Measurements from ENCODE around the gene C21orf58.

Gene C21orf58

DNA sequence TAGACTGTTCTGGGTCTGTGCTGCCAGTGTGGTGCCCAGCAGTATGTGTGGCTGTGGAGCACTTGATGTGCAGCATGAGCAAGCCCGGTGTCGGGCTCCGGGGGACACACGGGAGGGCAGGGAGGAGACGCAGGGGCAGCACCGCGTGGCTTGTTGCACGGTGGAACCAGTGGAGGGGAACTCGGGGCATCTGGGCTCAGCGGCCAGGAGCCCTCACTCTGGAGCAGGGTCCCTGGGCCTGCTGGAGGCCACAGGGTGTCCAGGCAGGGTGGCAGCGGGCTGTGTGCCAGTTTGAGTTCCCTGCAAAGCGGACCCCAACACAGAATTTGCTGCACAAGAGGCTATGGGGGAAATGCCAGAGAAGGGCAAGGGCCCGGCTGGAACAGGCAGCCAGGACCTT lies 30.8 kb upstream of the C21orf58 start:
- no peak for DNase-seq (ENCODE audit: extremely low read depth in 1 of 2, low read depth in 1 of 2)

DNA sequence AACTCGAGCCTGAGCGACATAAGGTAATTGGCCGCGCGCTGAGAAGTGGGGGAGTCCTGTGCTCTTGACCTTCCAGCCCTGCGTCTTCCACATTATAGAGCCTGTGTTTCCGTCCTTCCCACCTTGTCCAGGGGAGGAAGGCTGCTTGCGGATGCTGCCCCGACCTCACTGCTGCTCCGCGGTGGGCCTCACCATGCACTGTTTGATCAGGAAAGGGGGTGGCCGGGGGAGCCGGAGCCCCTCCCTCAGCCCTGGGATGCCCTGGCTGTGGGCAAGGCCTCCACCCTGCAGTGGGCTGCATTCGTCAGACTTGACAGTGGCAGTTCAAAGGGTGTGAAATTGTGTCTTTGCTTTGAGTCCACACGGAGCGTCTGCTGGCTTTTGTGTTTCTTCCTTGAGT lies 30.4 kb upstream of the C21orf58 start:
- no peak for DNase-seq (ENCODE audit: extremely low read depth in 1 of 2, low read depth in 1 of 2)

DNA sequence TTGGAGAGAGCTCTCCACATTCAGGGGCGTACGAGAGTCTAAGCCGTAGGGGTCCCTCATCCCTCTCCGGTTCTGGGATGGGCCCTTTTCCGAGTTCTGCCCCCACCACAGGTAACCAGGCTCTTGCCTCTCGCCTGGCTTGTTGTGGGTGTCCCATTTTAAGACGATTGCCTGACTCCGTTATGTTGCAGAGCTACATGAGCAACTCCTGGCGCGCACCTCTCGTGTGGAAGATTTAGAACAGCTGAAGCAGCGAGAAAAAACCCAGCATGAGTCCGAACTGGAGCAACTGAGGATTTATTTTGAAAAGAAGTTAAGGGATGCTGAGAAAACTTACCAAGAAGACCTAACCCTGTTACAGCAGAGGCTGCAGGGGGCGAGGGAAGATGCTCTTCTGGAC lies 29.2 kb upstream of the C21orf58 start:
- no peak for DNase-seq (ENCODE audit: extremely low read depth in 1 of 2, low read depth in 1 of 2)

DNA sequence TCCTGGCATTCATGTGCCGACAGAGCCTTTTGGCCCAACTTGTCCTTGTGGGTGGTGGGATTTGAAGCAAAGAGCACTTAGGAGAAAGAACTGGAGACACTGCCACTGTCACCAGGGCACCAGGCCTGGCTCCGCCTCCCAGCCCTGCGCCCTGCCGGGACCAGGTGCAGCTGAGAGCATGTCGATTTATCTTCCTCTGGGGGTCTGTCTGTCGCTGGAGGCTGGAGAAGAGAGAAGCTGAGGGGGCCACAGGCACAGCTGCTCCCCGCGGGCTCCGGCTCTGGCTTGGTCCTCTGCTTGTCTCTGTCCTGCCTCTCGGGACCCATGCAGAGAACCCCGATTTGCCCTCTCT lies 28.5 kb upstream of the C21orf58 start:
- no peak for DNase-seq (ENCODE audit: extremely low read depth in 1 of 2, low read depth in 1 of 2)

DNA sequence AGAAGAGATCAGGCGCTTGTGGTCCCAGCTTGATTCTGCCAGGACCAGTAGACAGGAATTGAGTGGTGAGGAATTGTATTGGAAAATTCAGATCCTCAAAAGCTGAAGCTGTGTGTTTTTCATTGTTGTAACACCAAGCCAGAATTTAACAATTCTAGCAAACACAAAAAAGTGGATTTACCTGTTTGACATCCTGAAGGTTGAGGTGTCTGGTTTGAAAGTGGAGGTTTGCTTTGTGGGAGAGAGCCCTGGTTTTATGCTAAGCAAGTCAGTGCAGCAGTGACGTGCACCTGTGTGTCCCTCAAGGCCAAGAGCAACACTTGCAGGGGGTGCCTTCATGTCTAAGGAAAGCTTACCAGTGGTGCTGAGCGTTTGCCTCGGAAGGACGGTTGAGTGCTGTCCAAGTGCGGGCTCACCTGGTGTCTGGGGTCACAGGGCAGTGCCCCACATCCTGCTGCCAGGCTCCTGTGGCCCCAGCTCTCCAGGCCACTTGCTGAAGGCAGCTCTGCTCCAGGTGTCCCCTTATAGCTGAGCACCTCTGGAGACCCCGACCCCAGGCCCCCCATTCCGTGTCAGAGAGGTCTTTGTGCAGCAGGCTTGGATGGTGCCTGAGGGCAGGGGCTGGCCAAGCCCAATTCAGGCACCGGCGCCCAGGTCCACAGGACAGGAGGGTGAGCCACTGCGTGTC lies 27.9 kb upstream of the C21orf58 start:
- DNase-seq (ENCODE audit: extremely low read depth in 1 of 2, low read depth in 1 of 2), result no peak

DNA sequence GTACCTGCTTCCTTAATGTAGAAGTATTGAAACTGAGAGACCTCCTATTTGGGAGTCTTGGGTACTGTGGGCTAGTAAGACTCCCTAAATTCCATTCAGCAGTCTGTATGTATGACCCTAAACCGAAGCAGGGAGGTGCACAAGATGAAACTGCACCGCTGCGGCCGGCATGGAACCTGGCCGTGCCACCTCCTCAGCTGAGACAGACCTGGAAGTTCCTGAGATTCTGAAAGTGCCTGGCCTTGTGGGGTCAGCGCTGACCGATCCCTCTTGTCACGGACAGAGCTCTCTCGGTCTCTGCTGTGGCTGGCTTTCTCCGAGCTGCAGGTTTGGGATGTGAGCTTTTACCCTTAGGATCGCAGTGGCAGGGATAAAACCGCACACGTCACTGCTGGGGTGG lies 27.3 kb upstream of the C21orf58 start:
- DNase-seq (ENCODE audit: extremely low read depth in 1 of 2, low read depth in 1 of 2), result no peak

DNA sequence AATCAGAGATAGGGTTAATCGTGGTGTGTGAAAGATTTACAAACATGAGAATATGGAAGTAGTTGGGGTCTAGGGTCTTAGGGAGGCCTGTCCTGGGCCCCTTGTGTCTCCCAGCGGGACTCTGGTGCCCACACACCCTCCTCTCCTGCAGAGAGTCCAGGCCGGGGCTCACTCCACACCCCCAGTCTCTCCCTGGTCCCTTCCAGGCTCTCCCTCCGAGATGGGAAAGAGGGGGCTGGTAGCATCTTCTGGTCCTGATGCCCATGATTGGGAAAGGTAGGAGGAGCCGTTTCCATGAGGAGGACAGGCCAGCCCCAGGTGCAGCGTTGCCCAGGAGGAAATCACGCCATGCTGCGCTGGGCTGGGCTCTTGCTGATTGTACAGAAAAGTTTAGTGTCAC lies 26.9 kb upstream of the C21orf58 start:
- no peak for DNase-seq (ENCODE audit: extremely low read depth in 1 of 2, low read depth in 1 of 2)

DNA sequence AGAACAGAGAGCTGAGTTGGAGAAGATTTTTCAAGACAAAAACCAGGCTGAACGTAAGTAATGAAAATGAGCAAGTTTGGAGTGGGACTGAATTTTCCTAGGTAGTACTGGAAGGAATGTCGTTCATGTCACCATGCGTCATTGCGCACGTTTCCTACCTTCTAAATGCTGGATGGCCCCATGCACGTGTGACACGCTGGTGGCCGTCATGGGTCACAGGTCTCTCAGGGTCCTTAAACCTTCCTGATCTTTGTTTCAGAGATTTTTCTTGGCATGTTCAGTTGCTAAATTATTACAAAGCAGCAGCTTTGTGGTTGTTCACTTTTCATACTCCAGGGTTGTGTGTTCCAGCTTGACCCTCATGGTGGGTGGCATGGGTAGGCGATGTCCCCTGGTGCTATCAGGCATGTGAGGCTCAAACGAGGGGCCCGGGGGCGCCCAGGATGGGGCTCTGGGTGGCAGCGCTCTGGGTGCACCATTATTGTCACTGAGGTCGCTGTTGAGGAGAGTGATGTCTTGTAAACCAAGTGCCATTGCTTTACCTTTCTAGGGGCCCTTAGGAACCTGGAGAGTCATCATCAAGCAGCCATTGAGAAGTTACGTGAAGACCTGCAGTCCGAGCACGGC lies 25.6 kb upstream of the C21orf58 start:
- no peak for DNase-seq (ENCODE audit: extremely low read depth in 1 of 2, low read depth in 1 of 2)

DNA sequence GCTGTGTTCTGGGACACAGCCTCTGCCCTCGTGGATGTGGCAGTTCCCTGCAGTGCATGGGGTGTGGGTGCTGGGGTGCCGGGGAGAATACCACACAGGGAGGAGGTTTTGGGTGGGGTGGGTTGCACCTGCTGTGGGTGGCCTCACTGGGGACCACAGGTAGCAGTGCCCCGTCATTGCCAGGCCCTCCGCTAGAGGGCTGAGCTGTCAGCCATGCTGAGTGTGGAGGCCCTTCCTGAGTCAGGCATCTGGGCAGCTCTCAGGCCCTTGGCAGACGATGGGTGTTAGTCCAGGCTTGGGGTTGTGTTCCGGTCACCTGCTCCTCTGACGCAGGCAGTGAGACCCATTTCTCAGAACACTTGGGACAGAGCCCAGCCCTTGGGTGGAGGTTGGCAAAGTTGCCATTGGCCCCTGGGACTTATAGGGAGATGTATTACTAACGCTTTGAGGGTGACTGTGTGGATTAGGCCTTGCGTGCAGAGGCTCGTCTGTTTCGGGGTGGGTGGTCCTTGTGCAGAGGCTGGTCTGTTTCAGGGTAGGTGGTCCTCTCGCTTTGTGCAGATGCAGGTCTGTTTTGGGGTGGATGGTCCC lies 24.2 kb upstream of the C21orf58 start:
- no peak for DNase-seq (ENCODE audit: extremely low read depth in 1 of 2, low read depth in 1 of 2)

DNA sequence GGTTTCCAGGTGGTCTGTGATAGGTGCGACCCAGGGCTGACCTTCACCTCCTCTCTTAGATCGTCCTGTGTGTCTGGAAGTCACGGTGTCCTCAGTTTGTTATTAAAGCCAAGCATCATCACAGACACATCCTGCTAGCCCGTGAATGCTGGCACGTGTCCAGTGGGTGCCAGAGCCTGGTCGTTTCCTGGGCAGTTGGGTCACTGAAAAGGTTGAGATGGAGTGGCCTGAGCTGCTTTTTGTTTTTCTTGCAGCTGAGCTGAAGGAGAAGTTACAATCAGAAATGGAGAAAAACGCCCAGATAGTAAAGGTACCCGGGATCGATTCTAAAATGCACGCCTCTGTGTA lies 23.5 kb upstream of the C21orf58 start:
- no peak for DNase-seq (ENCODE audit: extremely low read depth in 1 of 2, low read depth in 1 of 2)

DNA sequence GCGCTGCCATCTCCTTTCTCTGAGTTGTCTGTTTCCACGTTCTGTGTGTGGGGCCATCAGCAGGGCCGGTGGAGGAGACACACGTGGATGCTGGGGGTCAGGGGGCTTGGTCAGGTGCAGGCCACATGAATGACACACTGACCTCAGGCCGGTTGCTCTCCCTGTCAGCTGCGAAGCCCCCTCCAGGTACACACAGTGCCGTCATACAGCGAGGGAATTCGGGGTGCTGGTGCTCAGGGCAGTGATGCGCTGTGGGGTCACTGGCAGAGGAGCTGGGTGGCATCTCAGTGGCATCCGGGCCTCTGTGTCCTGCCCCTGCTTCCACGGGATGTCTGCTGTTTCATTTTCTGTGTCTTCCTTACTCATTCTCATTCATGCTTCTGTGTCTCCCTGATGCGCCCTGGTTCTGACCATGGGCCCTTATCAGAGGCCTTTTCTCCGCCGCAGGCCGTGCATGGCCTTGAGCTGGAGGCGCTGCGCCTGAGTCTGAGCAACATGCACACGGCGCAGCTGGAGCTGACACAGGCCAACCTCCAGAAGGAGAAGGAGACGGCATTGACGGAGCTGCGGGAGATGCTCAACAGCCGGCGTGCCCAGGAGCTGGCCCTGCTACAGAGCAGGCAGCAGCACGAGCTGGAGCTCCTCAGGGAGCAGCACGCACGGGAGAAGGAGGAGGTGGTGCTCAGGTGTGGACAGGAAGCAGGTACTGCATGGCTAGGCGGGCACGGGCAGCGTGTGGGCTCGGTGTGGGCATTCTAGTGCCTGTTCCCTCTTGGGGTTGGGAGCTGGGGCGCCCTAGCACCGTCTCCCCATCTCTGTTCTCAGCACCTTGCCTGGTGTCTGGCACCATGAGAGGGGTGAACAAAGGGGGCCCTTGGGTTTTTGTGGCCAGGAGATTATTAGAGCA lies 22.9 kb upstream of the C21orf58 start:
- DNase-seq (ENCODE audit: extremely low read depth in 1 of 2, low read depth in 1 of 2), result no peak

DNA sequence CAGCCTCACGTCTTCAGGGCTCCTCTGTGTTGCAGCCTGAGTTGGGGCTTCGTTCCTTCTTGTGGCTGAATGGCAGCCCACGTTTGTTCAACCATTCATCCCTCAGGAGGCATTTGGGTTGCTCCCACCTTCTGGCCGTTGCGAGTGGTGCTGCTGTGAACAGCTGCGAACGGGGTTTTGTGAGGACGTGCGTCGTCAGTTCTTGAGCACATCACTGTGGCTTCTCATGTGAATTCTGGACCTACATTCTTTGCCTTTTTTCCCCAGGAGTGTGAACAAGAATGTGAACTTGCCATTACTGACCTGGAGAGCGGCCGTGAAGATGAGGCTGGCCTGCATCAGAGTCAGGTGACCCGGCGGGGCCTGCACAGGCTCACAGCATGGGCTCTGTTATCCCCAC lies 22.2 kb upstream of the C21orf58 start:
- DNase-seq (ENCODE audit: extremely low read depth in 1 of 2, low read depth in 1 of 2), result no peak

DNA sequence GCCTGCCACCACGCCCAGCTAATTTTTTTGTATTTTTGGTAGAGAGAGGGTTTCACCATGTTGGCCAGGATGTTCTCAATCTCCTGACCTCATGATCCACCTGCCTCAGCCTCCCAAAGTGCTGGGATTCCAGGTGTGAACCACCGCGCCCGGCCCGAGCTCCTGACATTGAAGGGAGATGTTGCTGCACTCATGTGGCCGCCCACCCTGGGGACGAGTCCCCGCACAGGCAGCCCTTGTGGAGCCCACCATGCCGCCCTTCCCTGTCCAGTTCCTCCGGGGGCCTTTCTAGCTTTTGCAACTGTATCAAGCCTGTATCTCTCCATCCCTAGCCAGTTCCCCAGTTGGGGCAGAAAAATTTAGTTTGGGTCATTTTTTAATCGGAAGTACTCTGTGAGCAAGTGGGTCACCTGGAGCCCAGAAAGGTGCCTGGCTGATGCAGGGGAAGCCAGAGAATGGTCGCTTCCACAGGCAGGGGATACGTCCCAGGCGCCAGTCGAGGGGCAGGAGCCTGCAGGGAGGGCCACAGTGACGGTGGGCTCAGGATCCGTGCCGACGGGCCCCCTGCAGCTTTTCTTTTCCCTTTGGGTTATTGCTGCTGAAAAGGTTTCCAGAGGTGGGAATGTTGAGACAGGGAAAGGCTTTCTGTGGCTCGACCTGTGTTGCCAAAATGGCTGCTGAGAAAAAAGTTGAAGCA lies 20.7 kb upstream of the C21orf58 start:
- DNase-seq (ENCODE audit: extremely low read depth in 1 of 2, low read depth in 1 of 2), result no peak

DNA sequence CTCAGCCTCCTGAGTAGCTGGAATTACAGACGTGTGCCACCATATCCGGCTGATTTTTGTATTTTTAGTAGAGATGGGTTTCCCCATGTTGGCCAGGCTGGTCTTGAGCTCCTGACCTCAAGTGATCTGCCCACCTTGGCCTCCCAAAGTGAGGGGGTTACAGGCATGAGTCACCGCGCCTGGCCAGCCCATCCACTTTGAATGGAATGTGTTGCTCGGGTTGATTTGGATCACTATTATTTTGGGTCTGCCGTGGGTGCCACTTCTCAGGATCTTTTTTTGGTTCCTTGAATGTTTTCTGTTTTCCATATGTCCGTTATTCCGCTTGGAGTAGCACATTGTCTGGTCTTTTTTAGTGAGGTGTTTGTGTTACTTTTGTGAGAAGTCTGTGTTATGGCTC lies 17.3 kb upstream of the C21orf58 start:
- DNase-seq (ENCODE audit: extremely low read depth in 1 of 2, low read depth in 1 of 2), result no peak

DNA sequence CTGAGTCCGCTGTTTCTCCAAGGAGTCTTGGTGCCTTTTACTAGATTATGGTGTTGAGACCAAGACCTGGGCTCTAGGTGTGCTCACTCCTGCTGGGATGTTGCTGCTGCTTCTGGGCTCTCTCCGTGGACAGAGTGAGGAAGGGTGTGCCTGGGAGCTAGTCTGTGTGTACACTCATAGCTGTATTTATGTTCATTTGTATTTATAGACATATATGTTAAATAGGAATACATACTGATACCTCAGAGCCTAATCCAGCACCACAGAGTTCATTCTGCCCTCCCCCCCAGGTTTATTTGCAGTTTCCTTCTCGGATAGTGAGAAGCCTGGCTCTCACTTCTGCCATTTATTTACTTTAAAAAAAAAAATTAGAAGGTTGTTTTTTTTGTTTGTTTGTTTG lies 12.9 kb upstream of the C21orf58 start:
- no peak for DNase-seq (ENCODE audit: extremely low read depth in 1 of 2, low read depth in 1 of 2)

DNA sequence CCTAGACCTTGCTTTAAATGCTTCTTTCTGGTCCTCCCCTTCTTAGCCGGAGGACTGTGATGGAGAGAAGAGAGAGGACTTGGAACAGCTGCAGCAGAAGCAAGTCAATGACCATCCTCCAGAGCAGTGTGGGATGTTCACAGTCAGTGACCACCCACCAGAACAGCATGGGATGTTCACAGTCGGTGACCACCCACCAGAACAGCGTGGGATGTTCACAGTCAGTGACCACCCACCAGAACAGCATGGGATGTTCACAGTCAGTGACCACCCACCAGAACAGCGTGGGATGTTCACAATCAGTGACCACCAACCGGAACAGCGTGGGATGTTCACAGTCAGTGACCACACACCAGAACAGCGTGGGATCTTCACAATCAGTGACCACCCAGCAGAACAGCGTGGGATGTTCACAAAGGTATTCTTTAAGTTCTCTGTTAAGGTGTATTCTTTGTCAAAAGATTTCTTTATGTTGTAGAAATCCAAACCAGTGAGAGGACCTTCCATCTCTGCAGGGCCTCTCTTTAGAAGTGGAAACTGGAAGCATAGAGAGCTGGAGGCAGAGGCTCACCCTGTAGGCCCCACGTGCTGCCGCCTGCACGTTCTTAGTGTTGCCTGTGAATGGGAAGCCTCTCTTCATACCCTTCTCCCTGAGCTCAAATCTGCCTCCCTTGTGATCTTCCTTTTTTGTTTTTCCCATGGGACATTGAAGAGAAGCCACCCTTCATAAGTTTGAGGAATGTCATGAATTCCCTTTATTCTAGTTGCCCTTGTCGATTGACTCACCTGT lies 10.9 kb upstream of the C21orf58 start:
- DNase-seq (ENCODE audit: extremely low read depth in 1 of 2, low read depth in 1 of 2), result no peak

DNA sequence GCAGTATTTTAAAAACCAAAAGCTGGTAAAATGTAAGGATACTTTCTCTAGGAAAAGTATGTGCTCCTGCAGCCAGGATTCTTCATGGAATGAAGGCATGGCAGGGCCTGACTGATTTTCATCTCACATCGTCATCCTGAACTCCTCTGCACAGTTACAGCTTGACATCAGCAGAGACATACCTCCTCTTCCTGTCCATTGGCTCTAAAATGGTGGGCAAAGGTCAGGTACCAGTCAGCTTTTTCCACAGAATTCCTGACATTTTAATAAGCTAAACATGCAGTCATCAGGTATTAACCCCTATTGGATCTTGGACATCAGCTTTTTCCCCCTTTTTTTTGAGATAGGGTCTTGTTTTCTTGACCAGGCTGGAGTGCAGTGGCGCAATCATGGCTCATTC lies 6.1 kb upstream of the C21orf58 start:
- no peak for DNase-seq (ENCODE audit: extremely low read depth in 1 of 2, low read depth in 1 of 2)

DNA sequence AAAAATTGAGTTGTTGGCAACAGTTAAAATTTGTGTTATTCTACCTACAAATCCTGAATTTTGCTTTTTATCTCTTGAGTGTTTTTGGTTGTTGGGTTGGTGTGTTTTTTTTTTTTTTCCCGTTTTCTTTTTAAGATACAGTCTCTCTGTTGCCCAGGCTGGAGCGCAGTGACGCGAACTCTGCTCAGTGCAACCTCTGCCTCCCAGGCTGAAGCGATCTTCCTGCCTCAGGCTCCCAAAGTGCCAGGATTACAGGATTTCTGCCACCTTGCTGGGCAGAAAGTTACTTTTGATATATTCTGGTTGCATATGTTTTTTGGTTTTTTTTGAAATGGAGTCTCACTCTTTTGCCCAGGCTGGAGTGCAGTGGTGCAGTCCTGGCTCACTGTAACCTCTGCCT lies 4.5 kb upstream of the C21orf58 start:
- DNase-seq (ENCODE audit: extremely low read depth in 1 of 2, low read depth in 1 of 2), result no peak

DNA sequence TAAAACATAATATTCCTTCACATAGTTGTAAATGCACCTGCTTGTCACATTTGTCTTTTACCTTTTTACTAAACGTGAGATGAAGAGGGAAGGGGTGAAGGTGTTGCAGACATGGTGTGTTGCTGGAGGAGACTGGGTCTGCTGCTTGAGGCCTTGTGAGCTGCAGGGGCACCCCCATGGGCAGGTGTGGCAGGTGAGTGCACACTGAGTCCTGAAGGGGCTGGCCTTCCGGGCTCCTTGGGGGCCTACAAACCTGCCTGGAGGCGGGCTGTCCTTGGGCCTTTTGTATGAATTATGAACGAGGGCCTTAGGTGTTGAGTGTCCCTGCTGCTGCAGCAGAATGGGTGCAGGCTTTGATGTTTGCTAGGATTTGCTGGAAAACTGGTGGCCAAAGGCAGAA lies 4.0 kb upstream of the C21orf58 start:
- no peak for DNase-seq (ENCODE audit: extremely low read depth in 1 of 2, low read depth in 1 of 2)

DNA sequence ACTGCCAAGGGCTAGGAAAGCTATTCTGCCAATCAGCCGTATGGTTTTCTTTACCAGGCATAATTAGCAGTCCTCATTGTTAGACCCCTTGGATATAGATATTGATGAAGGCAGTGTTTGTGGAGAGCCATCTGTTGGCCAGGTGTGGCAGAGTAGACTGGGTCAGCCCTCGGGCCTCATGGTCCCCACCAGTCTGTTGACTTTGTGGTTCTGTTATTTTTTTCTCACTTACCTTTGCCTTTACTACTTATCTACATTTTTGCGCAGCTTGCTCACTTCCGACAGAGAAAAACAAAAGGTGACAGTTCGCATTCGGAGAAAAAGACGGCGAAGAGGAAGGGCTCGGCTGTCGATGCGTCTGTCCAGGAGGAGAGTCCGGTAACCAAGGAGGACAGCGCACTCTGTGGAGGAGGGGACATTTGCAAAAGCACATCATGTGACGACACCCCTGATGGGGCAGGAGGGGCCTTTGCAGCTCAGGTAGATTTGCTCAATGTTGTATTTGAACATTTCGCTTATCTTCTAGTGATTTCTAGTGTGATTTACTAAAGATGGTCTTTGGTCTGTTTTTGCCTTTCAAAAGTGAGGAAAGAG lies 2.5 kb upstream of the C21orf58 start:
- no peak for DNase-seq (ENCODE audit: extremely low read depth in 1 of 2, low read depth in 1 of 2)

All from activated CD8-positive, alpha-beta memory T cell treated with anti-CD3 and anti-CD28 coated beads for 1 hour (primary cell).